NCI-H2196 (cell line): Measurements from ENCODE around the gene BIRC2.
"Not testable (repeated sequence)": the region's sequence is repeated elsewhere in the genome, so short reads cannot be mapped to it uniquely, and the experiment has no call there.

Experiments used
- DNase-seq: peaks from one replicate; lab custom pipeline; 2025; ENCODE audit not compliant: unreplicated experiment; lab: John Stamatoyannopoulos, UW

The BIRC2 gene

GRCh38 chr11:102374633-102375424 lies 27.8 kb downstream of the BIRC2 start:
- not testable (repeated sequence) for DNase-seq

DNA sequence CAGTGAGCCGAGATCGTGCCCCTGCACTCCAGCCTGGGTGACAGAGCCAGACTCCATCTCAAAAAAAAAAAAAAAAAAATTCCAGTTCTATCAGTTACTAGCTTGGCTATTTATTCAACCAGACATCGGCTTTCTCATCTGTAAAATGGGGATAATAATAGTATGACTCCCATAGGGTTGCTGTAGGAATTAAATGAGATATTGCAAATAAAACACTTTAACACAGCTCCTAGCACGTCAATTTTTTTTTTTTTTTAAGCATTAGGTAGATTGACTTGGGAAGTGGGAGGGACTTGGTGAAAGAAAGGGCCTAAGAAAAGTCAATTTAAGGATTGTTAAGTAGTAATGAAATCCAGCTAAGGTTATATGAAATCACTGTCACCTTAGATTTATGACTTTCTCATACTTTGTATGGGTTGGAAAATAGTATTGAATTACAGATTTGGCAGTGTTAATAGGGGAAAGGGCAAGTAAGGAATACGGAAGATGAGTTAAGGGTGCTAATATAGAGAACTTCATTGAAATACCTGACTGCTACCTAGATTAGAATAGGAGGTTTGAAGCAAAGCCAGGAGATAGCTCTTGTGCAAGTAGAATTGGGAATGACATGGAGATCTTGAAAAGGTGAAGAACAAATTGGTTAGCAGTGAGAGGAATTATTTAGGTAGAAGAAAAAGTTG lies 28.8 kb downstream of the BIRC2 start:
- no peak for DNase-seq

- DNase-seq: no peak
Measured at GRCh38 chr11:102377891-102378290, 30.9 kb downstream of the BIRC2 start.

DNA sequence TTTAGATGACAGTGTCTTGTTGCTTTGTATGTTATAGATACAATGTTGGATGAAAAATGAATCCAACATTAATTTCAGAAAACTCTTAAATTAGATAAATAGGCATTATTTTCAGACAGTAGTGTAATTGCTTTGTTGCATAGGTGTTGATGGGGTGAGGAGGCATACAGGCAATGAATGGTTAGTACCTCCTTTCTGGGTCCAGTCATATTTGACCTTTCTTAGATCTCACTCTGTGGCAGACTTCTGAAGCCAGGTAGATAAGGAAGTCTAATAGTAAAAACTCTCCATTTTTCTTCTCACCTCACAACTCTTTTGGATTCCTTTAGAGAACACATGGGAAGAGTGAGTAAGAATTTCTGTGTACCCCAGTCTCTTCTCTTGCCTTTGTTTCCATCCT lies 31.8 kb downstream of the BIRC2 start:
- no peak for DNase-seq

GRCh38 chr11:102382384-102382783 lies 35.4 kb downstream of the BIRC2 start:
- DNase-seq: no peak

DNA sequence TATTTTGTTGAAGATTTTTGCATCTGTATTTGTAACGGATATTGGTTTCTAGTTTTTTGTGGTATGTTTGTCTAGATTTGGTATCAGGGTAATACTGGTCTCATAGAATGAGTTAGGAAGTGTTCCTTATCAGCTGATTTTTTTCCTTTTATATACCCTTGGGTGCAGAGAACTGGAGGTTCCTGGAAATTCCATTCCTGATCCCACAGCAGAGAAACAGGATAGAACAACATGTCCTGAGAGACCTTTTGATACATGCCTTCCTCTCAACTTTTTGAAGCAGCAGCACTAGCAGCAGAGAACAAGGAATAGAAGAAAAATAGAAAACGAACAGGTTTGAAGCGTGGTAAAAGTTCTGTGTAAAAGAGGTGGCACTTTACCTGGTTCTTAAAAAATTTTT lies 36.8 kb downstream of the BIRC2 start:
- DNase-seq: no peak

DNA sequence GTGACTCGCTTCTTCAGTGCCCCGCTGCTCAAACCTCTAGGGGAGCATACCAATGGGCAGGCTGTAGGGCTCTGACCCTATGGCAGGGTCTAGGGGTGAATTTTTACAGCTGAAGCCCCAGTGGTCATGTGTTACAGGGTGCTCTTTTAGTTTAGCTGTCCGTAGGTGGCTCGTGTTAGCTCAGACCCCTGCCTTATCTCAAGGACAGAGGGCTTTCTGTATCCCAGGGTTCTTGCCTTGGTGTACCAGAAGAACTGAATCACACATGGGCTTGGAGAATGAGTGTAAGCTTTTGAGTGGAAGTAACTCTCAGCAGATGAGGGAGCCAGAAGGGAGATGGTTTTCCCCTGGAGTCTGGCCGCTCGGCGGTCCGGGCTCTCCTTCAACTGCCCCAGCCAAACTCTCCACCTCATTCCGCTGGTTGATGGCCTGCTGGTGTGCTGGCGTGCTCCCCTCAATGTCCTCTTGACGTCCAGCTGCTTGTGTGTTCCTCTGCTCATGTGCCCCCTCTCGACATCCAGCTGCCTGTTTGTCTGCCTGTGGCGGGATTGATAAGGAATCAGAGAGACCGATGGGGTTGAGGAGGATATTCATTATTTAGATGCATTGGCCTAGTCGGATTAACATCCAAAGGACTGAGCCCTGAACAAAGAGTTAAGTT lies 37.5 kb downstream of the BIRC2 start:
- DNase-seq: no peak

DNA sequence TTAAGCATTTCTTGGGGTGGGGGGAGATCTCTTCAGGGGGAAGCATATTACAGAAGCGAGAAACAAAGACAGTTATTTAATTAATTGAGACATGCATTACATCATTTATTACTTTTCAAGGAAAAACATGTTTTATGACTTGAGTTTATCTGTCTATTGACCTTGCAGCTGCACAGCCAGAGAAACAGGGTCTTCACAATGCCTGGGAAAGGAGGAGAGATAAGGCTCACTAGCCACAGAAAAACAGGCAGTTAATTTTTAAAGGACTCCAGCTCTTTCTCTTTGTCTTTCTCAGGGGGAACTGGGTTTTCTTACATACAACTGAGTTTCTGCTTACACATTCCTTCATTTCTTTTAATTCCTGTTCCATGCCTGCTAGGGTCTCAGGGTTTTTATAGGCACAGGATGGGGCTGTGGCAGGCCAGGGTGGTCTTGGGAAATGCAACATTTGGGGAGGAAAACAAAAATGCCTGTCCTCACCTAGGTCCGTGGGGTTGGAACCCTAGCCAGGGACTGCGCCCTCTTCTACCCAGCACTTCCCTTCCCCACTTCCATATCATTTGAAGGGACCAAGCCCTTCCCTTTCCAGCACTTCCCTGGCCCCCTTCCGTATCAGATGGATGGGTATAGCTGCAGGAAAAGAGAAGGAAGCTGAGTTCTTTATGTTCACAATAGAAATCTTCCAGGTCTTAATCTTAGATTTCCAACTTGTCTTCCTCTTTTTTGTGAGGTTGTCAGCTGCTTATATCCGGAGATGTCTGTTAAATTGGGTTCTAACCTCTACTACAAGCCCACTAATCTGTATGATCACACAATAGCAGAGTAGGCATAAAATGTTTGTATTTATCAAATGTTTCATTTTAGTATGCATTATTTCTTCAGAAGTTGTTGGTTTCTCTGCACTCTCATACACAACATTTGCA lies 38.3 kb downstream of the BIRC2 start:
- no peak for DNase-seq

- no peak for DNase-seq
Measured at GRCh38 chr11:102386136-102386734, 39.2 kb downstream of the BIRC2 start.

GRCh38 chr11:102387043-102387781 lies 40.2 kb downstream of the BIRC2 start:
- no peak for DNase-seq

DNA sequence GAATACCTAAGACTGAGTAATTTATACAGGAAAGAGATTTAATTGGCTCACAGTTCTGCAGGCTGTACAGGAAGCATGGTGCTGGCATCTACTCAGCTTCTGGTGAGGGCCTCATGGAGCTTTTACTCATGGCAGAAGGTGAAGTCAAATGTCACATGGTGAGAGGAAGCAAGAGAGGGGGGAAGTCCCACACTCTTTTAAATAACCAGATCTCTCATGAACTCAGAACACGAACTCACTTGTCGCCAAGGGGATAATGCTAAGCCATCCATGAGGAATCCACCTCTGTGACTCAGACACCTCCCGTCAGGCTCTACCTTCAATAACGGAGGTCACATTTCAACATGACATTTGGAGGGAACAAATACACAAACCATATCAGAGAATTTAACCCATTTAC lies 42.2 kb downstream of the BIRC2 start:
- no peak for DNase-seq

- DNase-seq: peak; percentile 55
Measured at GRCh38 chr11:102390667-102391465, 43.9 kb downstream of the BIRC2 start.

DNA sequence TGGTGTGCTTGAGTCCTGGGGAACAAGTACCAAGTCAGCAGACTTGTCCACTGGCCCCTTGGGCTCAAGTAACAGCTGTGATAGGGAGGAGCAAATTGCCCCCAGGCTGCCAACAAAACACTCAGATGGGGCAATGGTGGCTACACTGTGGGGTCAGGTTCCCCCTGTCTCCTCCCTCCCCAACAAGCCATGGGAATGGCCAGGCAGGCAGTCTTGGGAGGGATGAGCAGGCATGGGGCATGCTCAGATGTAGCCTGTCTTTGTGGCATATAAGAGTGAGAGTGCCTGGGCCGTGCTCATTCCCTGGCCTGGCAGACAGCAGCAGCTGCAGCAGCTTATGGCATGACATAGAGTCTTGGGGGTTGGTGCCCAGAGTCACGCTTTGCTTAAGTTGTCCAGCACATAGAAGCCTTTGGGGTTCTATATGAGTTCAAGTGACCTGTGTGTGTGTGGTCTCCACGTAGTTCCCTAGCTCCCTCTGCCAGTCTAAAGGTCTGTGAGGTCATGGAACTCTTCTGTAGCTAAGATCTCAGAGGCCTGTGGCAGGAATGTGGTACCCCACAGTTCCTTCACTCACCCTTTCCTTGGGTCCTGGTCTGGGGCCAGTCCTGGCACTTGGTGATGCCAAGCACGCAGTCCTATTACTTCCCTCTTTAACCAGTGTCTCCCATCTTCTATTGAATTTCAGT lies 44.7 kb downstream of the BIRC2 start:
- no peak for DNase-seq

DNA sequence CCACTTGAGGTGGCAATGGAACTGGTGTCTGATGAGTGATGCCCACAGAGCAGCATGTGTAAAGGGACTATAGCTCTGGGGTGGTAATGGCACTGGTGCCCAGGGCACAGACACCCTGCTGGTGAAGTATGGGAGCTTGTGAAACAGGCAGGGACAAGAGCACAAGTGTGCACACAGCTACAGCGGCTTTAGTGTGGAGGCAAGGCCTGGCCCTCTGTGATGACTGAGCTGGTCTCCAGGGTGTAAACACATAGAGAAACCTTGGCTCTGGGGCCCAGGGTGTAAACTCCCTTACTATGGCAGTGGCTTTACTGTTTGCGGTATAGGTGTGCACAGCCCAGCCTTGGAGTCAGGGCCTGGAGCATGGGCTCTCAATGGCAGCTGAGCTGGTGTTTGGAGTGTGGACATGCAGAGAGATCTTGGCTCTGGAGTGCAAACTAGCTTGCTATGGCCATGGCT lies 46.3 kb downstream of the BIRC2 start:
- no peak for DNase-seq

GRCh38 chr11:102395720-102396393 lies 48.8 kb downstream of the BIRC2 start:
- DNase-seq: no peak

DNA sequence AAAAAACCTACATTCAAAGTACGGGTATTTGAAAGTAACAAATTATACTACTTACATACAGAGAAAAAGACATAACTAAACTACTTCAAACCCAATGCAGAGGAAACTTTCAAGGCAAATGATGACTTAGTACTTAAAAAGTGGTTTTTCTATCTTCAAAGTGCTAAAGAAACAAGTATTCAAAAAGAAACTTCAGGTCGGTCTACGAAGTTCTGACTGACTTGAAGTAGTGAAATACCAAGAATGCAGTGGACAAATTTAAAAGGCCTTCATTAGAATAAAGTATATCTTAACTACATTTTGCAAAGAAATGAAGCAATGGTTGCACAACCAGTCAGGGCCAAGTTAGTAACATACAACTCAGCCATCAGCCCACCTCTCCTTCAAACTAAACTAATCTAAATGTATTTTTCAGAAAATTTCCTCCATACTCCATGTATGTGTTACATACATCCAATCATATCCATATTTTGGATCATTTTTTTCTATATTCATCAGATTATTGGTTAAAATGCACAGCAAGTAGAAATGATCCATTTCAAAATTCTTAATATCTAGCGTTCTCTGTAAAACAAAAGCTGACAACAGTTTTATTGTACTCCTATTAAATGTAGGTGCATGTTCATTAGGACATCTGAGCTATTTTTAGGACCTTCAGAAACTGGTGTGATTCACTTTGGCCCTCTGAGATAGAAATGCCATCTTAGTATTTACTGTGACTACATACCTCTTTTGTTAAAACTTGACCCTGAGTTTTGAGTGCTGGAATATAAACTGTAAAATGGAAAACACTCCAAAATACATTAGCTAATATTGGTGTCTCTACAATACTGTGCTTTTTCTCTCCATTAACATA lies 49.9 kb downstream of the BIRC2 start:
- DNase-seq: no peak

DNA sequence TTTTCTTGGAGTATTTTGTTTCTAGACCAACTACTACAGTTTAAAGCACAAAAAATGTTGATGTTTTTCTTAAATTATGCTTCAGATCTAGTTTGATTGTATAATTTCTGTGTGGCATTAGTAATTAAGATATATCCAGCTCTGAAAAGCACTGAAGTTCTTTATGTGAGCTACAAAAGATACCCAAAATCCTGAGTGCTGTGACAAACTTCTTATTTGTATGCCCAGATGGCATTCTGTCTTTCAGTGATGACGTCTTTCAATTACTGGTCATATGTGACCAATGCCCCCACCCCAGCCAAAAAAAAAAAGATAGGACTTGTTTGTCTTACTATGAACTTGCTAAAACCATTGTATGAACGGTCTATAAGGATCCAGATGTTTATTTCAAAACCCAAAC lies 51.3 kb downstream of the BIRC2 start:
- DNase-seq: no peak
